Activated CD4-positive, alpha-beta T cell treated with anti-CD3 and anti-CD28 coated beads, Interleukin-2, amount 50 U/mL, for 16 hours (primary cell): Measurements from ENCODE around the gene STAMBP.
"Not testable (repeated sequence)": the region's sequence is repeated elsewhere in the genome, so short reads cannot be mapped to it uniquely, and the experiment has no call there.

Experiments used
- DNase-seq: peaks from one replicate; pipeline ENCODE4 v3.0.0-alpha.2; 2020

STAMBP gene

DNA sequence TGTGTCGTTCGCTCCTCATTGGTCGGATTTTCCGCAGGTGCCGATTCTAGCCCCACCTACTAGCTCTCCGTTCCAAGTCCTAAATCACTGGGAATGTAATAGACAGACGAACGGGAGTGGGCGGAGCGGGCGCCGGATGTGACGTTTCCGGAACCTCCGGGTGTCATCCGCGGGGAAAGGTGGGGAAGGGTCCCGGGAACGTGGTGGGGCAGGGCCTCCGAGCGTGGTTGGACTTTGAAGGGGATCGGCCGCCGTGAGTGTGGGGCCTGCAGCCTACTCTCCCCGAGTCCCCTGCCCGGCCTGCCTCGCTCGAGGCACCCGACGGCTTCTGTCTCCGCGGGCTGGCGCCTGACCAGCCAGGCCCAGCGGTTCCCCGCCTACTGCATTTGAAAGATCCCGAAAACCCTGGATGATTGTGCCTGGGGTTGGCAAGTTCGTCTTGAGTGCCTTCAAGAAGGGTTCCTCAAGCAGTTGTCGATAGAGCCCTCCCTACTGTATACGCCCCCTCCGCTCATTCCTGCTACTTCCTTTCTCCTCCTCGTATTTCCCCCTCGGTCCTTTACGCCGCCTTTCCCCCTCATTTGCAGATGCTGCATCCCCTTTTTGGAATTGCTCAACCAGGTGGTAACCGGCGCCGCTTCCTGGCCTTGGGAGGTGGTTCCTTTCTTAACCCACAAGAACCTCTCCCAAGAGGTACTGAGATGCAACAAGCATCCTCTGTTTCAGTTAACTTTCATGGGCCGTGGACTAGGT, at the start of gene STAMBP:
TSS of gene STAMBP (plus strand) at position 144 of the 753 bp plus-strand sequence. CDS start 1,896 bp downstream, outside the sequence.
- peak; percentile 96 for DNase-seq

- DNase-seq: peak; percentile 98
Measured at GRCh38 chr2:73779467-73780236, 49.1 kb upstream of the STAMBP start, which contains the start of gene DUSP11. TSS of gene DUSP11 (minus strand) at chr2:73780103. CDS start at chr2:73779974, 129 bp downstream.

DNA sequence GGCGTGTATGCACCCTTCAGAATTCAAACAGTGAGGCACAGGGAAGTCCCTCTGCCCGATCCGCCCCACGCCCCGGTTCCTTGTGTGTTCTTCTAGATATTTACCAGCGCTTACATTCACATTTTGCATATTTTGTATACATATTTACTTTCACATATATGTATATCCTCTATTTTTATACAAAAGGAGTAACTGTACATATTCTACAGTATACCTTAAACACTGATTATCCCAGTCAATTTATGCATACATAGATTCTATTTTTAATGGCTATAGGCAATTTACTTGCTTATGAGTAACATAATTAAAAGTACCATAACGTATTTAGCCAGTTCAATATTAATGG, 48.6 kb upstream of the STAMBP start:
- DNase-seq: no peak

GRCh38 chr2:73783402-73783801, 45.4 kb upstream of the STAMBP start:
- DNase-seq: not testable (repeated sequence)

DNA sequence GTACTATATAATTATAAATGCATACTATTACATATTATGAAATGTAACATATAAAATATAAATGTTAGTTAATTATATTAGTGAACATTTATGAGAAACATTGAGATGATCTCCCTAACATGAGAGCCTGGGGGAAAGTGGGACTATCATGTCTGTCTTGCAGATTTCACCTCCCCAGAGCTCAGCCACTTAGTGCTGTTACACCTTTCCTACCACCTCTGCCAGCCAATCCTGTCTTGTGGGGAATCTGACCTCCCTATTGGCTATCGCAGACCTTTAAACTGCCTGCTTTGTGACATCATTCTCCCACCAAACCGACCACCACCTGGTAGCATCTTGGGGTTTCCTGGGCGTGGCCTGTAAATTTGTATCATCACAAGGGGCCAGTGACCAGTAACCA, 44.9 kb upstream of the STAMBP start, which contains the start of gene C2orf78:
TSS of gene C2orf78 (plus strand) at position 301 of the 400 bp plus-strand sequence. CDS start 127 bp downstream, outside the sequence.
- DNase-seq: not testable (repeated sequence)

DNA sequence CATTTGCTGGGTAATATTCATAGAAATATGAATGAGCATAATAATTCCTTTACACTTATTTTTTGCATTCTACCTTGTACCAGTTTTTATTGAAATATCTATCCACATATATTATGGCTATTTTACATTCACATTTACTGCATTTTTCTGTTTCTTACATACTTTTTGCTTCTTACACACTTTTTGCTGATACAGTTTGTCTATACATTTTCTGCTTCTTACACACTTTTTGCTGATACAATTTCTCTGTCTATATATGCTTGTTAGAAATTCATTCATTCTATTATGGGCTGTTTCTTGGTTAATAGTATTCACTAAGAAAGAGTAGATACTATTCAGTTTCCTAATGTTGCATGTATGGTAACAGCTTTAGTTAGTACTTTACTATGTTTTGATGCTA, 16.9 kb upstream of the STAMBP start:
- DNase-seq: no peak

DNA sequence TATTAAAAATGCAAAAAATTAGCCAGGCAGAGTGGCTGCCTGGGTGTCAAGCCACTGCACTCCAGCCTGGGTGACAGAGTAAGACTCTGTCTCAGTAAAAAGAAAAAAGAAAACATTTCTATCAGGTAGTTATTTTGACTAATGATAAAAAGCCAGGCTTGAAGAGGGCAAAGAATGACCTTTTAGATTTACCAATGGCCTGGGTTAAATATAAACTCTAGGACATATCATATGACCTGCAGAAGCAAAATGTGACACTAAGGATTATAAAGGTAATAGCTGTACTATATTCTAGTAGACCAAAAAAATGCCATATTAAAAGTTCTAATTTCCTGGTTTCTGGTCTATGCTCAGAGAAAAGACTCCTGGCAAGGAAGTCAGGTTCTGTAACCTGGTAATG, 16.1 kb upstream of the STAMBP start:
- DNase-seq: no peak

GRCh38 chr2:73818296-73818695, 10.5 kb upstream of the STAMBP start:
- no peak for DNase-seq

GRCh38 chr2:73821227-73821626, 7.5 kb upstream of the STAMBP start:
- peak; percentile 69 for DNase-seq

GRCh38 chr2:73821669-73822068, 7.1 kb upstream of the STAMBP start:
- DNase-seq: no peak

DNA sequence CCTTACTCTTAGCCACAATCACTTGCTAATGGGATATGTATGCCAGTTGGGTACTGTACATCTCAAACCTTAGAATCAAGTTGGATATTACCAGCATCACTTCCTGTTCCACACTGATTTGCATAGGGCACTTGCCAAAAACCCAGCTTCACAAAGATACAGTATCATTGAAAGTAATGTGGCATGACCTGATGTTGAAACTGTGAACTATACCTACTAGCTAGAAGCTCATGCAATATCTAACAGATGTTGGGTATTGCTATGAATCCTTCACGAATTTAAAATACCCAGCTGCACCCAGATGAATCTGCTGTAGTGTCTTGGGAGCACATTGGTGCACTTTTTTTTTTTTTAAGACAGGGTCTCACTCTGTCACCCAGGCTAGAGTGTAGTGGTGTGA, 6.5 kb upstream of the STAMBP start:
- DNase-seq: peak; percentile 28

- no peak for DNase-seq
Measured at GRCh38 chr2:73822991-73823390, 5.8 kb upstream of the STAMBP start.

GRCh38 chr2:73823416-73823815, 5.3 kb upstream of the STAMBP start:
- DNase-seq: no peak

- peak; percentile 71 for DNase-seq
Measured at GRCh38 chr2:73823916-73824523, 4.7 kb upstream of the STAMBP start.

DNA sequence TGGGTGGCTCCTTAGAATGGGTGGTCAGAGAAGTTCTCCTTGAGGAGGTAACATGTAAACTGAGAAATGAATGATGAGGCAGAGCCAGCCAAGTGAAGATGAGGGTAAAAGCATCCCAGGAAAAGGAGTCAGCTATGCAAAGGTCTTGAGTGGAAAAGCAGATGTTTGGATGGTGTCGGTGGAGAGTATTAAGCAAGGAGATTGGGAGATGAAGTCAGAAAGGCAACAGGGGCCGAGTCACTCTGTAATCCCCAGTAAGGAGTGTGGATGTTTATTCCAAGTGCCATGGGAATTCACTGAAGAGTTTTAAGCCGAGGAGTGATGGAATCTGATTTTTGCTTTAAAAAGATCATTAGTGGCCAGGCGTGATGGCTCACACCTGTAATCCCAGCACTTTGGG, 3.4 kb upstream of the STAMBP start:
- no peak for DNase-seq

- DNase-seq: peak; percentile 26
Measured at GRCh38 chr2:73827018-73827417, 1.7 kb upstream of the STAMBP start.

- DNase-seq: no peak
Measured at GRCh38 chr2:73827660-73828388, 937 bp upstream of the STAMBP start.

- DNase-seq: no peak
Measured at GRCh38 chr2:73828389-73828817, 358 bp upstream of the STAMBP start.

GRCh38 chr2:73830871-73831401, 2.2 kb downstream of the STAMBP start:
- DNase-seq: peak; percentile 83

- no peak for DNase-seq
Measured at GRCh38 chr2:73832930-73833329, 4.2 kb downstream of the STAMBP start.

DNA sequence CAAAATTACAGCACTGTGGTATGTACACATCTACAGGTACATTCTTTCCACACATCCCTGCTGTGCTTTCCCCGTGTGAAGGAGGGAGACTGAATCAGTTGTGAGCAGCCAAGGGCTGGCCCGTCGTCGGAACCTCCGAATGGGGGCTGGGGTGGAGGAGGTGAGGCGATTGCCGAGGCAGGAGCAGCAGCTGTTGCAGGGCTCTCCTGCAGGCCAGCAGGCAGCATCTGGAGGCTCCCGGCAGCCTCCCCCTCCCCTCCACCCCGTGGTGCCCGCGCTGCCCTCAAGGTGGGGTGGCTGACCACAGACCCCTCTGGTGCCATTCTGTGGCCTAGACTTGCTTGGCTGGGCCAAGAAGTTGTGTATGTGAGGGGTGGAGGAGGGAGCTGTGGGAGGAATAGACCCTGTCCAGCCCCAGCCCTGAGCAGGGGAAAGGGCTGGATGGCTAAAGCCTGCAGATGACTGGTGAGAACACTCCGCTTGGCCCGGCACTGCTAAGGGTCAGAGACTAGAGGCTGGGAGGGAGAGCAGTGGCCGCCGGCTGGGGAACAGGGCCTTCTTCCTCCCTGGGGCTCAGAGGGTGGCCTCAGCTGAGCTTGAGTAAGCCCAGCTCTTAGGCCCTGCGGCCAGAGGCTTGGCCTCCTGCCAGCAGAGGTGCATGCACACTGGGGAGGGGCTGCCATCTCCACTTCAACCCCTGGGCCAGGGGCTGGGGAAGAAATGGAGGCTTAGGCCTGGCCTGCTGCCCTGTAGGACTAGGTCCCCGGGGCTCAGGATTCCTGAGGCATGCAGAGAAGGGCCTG, 7.6 kb downstream of the STAMBP start:
- no peak for DNase-seq
